ENCODE results near the gene AMELX.

AMELX gene

DNA sequence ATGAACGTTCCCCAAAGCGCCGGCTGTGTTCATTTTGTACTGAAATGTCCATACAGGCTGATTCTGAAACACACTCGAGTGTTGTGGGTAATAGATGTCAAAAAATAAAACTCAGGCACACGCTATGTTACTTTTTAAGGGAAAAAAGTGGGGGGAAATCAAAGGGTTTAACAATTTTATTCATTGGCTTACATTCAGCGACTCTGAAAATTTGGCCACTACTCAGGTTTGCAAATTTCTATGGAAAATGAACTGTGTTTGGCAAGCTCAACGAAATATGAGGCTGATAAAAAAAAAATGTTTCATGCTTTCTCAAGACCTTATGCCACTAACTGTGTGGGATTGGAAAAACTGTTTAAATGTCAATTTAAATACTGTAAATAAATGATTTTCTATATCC is 18.5 kb downstream of the AMELX start:
- DNase-seq: no peak

DNA sequence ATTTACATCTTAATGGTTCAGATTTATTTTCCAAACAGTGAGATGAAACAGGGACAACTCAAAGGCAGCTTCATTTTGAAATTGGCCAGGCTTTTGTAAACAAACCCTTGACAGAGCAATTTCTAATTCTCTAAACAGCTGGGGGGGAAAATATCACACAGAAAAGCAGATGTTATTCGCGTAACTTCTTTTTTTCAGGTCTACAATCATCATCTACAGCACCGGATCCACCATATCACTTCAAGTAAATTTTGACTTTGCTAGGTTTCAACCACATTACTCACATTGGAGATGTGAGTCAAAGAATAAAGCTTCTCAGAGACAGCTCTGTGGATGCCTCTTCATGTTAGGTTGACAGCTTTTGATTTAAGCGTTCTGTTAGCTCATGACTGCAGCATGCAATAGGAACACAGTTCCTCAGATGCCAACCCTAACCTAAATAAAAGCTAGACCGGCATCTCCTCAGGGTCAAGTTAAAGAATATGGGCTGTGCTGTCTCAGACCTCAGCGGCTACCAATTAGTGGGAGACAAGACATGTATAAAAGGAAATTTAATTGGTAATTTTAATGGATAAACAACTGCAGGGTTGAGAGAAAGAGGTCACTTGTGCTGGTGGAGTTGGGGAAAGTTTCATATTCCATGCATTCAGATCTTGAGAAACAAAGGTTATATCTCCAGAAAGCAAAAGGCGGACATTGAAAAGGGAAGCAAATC is 26.8 kb downstream of the AMELX start:
- DNase-seq: no peak

DNA sequence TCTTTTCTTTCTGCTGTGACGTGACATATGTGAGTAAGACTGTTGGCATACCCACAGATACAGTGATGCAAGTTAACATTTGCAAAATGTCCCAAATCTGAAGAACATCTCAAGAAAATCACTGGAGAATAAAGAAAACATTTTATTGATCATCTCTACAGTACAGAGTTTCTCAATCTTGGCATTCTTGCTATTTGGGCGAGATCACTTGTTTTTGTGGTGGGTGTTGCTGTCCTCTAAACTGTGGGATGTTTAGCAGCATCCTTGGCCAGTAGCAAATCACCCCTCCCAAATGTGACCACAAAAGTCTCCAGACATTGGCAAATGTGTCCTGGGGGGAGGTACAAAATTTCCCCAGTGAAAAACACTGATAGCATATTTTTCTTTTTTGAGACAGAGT is 28.8 kb downstream of the AMELX start:
- no peak for DNase-seq

DNA sequence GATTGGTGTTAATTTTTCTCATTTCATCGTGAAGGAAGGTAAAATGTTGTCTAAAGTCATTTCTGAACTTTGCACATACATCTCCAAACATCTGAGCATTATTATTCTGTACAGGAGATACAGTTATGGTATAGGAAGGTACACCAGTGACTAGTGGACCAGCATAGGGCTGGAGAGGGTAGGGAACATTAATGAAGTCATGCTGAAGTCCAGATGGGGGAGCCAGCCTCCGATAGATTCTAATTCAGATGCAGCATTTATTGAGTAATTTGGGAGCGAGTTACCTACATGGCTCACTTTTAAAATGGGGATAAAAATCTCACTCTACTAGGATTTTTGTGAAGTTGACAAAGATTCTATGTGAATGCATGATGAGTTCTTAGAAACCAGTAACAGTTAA is 34.9 kb downstream of the AMELX start:
- DNase-seq: no peak

DNA sequence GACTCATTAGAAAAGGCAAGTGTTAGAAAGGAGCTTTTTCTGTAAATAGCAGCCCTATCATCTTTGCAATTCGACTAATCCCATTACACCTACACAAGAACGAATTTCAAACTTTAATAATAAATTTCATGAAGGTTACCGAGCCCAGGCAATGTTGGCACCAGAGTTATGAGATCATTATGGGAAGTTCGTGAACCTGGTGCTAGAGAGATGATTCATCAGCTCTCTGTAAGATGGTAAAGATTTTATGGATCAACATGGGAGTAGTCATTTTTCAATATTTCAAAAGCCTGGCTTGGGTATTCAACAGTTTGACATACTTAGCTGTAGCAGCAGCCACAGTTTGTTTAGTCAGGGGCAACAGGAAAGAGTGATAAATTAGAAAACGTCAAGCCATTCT is 35.8 kb downstream of the AMELX start:
- no peak for DNase-seq

GRCh38 chrX:11331788-11332187 is 38.6 kb downstream of the AMELX start:
- DNase-seq: no peak

DNA sequence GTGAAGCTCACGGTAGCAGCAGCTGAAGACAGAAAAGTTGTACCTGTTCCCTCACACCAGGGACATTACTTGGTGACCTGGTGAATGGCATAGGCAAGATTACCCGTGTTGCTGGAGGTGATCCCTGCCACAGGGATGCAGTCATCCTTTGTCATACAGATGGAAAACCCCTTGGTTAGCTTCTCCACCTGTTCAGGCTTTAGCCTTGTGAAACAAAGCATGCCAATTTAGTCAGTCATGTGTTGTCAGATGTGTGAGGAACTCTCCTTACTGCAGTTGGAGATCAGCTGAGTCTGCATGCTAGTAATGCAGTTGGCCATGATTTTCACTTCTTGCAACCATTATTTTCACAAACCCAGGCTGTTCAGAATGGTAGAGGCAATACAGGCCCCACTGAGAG is 41.0 kb downstream of the AMELX start:
- DNase-seq: no peak

DNA sequence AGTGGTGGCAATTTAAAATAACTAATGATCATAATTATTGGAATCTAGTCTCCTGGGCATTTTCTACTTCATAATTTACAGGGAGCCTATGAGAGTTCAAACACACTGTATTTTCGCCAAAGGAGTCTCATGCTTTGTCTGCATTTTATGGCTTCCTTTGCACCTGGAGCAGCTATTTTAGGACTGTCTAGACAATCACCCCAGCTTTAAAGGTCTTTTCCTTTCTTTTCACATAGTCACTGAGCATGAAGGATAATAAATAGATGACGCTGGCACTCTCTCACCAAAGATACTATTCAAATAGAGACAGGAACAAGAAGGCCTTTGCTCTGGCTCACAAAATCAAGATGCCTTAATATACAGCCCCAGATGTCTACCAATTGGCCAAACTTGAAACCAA is 43.0 kb downstream of the AMELX start:
- DNase-seq: no peak

DNA sequence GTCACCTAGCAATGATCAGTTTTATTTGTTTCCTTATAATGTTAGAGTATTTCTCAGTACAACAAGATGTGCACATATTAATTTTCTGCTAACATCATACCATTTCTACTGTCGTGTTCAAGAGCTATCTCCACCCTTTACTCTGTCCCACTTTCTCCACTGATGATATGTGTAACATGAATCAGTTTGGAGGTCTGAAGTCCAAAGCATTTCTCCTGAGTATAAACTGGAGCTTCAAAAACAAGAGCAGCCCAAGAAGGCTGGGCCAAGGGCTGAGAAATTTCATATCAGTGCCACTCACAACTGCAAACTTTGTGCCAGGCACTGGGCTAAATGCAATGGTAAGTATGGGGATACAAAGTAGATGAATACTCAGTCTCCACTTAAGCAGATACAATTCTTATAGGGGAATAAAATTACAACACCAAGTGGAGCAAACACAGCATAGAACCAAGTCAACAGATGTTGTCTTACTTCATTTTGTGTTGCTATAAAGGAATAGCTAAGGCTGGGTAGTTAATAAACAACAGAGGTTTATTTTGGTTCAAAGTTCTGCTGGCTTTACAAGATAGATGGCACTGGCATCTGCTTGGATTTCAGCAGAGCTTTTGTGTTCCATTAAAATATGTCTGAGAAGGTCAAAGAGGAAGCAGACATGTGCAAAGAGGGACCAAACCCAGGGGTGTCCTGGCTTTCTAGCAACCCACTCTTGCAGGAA is 44.2 kb downstream of the AMELX start:
- DNase-seq: no peak

DNA sequence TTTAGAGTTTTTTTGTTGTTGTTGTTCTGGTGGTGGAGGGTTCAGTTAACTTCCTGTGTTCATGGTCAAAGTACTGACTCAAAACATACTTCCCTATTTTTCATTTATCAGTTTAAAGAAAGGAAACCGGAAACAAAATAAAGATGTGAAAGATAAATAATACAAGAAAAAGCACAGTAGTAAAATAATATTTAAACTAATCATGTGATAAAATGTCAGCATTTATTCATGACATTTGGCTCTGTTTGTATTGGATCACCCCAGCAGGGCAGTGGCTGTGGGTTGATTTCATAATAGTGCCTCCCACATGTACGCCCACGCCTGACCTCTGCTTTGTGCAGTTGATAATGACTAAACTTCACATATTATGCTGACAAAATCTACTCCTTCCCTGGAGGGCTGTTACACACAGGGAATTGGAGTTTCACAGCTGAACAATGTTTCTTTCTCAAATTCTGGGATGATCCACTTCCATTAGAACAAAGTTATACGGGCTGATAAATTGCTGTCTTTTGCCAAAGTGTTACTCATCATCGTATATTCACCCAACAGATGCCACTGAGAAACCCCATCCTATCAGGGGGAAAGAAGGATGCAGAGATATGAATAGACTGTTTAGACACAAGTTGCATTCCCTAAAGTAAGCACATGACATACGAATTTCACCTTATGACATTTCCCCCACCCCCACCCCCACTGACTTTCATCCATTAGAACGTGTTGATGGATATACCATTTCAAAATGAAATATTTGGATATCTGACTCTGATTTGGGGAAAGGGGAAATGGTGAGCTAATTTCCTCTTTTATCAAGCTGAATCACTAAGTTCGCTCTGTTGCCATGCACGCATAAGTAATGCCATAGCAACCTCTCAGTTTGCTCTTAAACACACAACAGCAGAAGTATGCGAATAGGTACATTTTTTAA is 48.3 kb downstream of the AMELX start:
- no peak for DNase-seq

DNA sequence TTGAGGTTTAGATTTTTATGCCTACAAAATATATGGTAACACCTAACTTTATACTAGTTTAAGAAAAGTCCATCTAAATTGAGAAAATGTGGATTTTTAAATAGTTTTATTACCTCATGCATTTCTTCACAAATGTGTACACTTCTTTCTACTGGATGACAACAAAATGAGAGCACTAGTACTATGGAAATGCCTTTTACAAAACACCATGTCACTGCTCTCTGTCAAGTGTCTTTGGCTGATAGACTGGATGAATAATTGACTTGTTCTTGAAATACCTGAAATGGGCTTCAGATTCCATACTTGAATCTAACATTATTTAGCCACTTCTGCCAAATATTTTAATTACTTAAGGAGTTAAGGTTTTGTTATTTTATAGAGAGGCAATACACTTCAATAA is 49.5 kb downstream of the AMELX start:
- no peak for DNase-seq

DNA sequence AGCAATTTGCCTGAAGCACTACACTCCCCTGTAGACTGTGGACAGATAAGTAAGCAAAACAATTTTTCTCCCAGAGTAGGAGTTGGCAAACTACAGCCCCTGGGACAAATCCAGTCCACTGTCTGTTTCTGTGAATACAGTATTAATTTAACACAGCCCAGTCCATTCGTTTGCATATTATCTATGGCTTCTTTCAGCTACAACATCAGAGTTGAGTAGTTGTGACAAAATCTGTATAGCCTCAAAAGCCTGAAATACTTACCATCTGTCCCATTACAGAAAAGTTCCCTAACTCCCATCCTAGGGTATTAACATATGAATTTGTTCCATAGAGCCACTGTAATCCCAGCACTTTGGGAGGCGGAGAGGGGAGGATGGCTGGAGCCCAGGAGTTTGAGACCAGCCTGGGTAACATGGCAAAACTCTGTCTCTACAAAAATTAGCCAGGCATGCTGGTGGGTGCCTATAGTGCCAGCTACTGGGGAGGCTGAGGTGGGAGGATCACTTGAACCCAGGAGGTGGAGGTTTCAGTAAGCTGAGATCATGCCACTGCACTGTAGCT is 53.0 kb downstream of the AMELX start:
- DNase-seq: no peak

GRCh38 chrX:11347300-11347699 is 54.1 kb downstream of the AMELX start:
- no peak for DNase-seq

DNA sequence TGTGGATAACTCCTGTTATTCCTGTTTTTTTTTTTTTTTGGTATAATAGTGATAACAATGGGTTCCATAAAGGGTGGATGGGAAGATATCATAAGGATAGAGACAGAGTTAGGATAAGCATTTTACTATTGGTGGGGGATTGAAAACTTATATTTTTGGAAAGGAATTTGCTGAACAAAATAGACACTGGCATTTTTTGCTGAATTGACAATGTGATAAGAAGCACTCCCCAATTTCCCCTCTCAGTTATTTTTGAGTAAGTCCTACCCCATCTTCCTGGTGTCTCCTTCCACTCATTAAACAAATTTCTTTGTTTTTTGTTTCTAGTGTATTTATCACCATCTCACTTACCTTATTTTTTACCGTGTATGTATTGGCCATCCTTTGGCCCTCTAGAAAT is 55.8 kb downstream of the AMELX start:
- no peak for DNase-seq

GRCh38 chrX:11349661-11350337 is 56.6 kb downstream of the AMELX start:
- no peak for DNase-seq

All from cerebellar nuclear complex (tissue), 1 donor.